GM06990 (cell line): ENCODE measurements around the gene KCNJ10.

Experiments used
- DNase-seq: peaks from one replicate; pipeline ENCODE4 v3.0.0-alpha.2; 2011; ENCODE audit not compliant: insufficient read length; ENCODE audit errors: extremely low read depth
- H3K27me3 ChIP-seq: replicated peaks from 2 replicates; pipeline ENCODE4 v1.6.0; 2011; ENCODE audit warnings: low read length; ENCODE audit not compliant: control insufficient read depth, insufficient read depth
- H3K36me3 ChIP-seq: 2 replicates; pipeline ENCODE4 v1.5.1; 2011; ENCODE audit warnings: low read length; ENCODE audit not compliant: control insufficient read depth, insufficient read depth
- H3K4me3 ChIP-seq: replicated peaks from 2 replicates; pipeline ENCODE4 v1.5.1; 2011; ENCODE audit warnings: low read depth, mild to moderate bottlenecking, control low read depth, low read length
- CTCF ChIP-seq: IDR thresholded peaks from 2 replicates; pipeline ENCODE4 v1.5.1; 2011; ENCODE audit warnings: low read length, control low read depth, mild to moderate bottlenecking, inconsistent platforms; ENCODE audit not compliant: insufficient read depth, poor library complexity, severe bottlenecking

Gene KCNJ10

GRCh38 chr1:160078512-160079195 lies 8.7 kb upstream of the KCNJ10 start:
- H3K27me3 ChIP-seq, result no peaks in the 10 kb centered on the region; the same call in 1 of the 2 replicates
- peak; percentile 40 for DNase-seq
- H3K4me3 ChIP-seq, result no peak overlapping the region
- peak; percentile 99 for TF ChIP-seq CTCF
- H3K36me3 ChIP-seq, result no peaks in the 10 kb centered on the region

GRCh38 chr1:160077486-160077885 lies 7.5 kb upstream of the KCNJ10 start:
- Histone ChIP-seq H3K36me3 (no peaks in the 10 kb centered on the region), H3K27me3 (no peaks in the 10 kb centered on the region; the same call in 1 of the 2 replicates), H3K4me3 (no peak overlapping the region)
- no peak for DNase-seq
- no peak for TF ChIP-seq CTCF

- H3K27me3 ChIP-seq, result no peaks in the 10 kb centered on the region; the same call in 1 of the 2 replicates
- H3K4me3 ChIP-seq, result no peak overlapping the region
- no peaks in the 10 kb centered on the region for H3K36me3 ChIP-seq
- DNase-seq, result no peak
- TF ChIP-seq CTCF, result no peak
Measured at GRCh38 chr1:160076295-160076694, 6.3 kb upstream of the KCNJ10 start.

GRCh38 chr1:160075836-160076235 lies 5.9 kb upstream of the KCNJ10 start:
- Histone ChIP-seq H3K4me3 (no peak overlapping the region), H3K27me3 (no peaks in the 10 kb centered on the region; the same call in 1 of the 2 replicates), H3K36me3 (no peaks in the 10 kb centered on the region)
- DNase-seq, result no peak
- no peak for TF ChIP-seq CTCF

- no peak for DNase-seq
- TF ChIP-seq CTCF, result no peak
- H3K36me3 ChIP-seq, result no peaks in the 10 kb centered on the region
- no peak overlapping the region for H3K4me3 ChIP-seq
- H3K27me3 ChIP-seq, result no peaks in the 10 kb centered on the region; the same call in 1 of the 2 replicates
Measured at GRCh38 chr1:160074865-160075264, 4.9 kb upstream of the KCNJ10 start.
